ENCODE results near the gene KHDC4.

Gene KHDC4

GRCh38 chr1:155934097-155934935 lies at the start of gene KHDC4:
Gene KHDC4, minus strand, starts transcription at chr1:155934413. Its CDS starts 40 bp downstream, at chr1:155934373.
- DNase-seq (ENCODE audit: low read depth in 3 of 3, low spot score in 1 of 3) = peak; percentile 77 to 89 (median 86)

- DNase-seq (ENCODE audit: low read depth in 3 of 3, low spot score in 1 of 3) = no peak
These were observed 49.2 kb upstream of the KHDC4 start for GRCh38 chr1:155983191-155984024.

DNA sequence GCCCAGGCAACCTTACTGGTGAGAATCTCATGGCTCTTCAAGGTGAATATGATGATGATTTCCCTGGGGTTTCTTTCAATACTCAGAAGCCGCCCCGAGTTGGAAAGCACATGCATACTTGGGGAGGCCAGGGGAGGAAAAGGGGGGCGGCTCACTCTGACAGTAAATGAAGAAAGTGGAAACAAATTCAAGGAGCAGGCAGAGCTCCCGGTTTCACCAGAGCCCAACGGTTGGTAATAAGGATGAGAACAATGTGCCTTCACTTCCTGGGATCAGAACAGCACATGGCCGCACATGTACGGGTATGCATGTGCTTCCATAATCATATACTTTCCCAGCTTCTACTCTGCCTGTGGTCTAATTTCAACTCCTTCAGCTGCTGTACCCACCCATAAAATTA lies 47.9 kb upstream of the KHDC4 start:
- DNase-seq (ENCODE audit: low read depth in 3 of 3, low spot score in 1 of 3) = no peak

- DNase-seq (ENCODE audit: low read depth in 3 of 3, low spot score in 1 of 3) = no peak
These were observed 47.3 kb upstream of the KHDC4 start for GRCh38 chr1:155981266-155982088.

DNA sequence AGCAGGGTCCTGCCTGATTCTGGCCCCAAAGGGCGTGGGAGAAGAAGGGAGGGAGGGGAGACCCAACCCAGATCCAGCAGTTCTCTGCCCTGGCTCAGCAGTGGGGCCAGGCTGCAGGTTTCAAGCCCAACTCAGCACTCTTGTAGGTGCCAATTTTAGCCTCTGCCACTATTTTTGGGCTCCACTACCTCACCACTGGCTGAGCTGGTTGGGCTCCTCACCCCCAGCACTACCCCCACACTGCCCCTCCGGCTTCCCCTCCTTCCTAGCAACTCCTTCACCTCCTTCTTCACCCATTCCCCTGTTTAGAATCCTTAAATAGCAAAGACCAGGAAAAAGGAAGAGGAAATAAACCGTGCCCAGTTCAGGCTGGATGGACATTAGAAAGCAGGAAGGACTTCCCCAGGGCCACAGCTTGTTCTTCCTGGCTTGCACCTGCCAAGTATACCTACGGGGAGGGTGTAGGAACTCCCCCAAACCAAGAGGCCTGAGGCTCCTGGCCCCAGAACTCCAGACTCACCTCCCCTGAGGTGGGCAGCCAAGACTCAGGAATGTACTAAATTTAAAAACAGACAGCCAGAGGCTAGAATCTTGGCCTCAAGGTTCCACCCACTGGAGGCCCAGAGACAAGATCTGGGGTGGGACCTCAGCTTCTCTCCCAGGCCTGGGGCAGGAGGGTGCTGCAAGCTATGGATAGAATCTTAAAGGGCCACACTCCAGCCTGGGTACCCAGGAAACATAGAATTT lies 45.6 kb upstream of the KHDC4 start:
- no peak for DNase-seq (ENCODE audit: low read depth in 3 of 3, low spot score in 1 of 3)

DNA sequence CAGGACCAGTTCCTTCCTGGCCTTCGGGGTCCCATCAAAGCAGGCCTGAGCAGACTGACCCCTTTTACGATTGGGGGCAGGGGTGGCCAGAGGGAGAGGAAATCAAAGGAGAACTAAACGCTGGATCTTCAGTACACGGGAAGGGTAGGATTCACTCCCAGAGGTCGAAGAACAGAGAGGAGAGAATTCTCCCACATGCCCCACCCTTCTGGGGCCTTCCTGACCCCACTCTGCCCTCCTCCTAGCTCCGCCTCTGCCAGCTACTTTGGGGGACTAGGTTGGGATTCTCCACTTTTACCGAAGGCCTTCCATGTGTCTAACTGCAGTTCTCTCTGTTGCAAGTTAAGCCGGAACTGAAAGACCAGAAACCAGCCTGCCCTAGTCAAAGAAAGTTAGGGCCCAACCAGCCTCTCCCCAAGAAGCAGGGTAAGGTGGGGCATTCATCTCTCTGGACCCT lies 44.8 kb upstream of the KHDC4 start:
- no peak for DNase-seq (ENCODE audit: low read depth in 3 of 3, low spot score in 1 of 3)

- DNase-seq (ENCODE audit: low read depth in 3 of 3, low spot score in 1 of 3) = peak; percentile 62 to 73 (median 63)
These were observed 44.2 kb upstream of the KHDC4 start, which contains the start of gene ARHGEF2 for GRCh38 chr1:155978325-155978972. Gene ARHGEF2, minus strand, starts transcription at chr1:155978547. Its CDS starts 120 bp downstream, at chr1:155978427.

- DNase-seq (ENCODE audit: low read depth in 3 of 3, low spot score in 1 of 3) = peak; percentile 38 to 52 (median 41)
These were observed 43.6 kb upstream of the KHDC4 start for GRCh38 chr1:155977690-155978324.

GRCh38 chr1:155976913-155977689 lies 42.9 kb upstream of the KHDC4 start:
- no peak for DNase-seq (ENCODE audit: low read depth in 3 of 3, low spot score in 1 of 3)

DNA sequence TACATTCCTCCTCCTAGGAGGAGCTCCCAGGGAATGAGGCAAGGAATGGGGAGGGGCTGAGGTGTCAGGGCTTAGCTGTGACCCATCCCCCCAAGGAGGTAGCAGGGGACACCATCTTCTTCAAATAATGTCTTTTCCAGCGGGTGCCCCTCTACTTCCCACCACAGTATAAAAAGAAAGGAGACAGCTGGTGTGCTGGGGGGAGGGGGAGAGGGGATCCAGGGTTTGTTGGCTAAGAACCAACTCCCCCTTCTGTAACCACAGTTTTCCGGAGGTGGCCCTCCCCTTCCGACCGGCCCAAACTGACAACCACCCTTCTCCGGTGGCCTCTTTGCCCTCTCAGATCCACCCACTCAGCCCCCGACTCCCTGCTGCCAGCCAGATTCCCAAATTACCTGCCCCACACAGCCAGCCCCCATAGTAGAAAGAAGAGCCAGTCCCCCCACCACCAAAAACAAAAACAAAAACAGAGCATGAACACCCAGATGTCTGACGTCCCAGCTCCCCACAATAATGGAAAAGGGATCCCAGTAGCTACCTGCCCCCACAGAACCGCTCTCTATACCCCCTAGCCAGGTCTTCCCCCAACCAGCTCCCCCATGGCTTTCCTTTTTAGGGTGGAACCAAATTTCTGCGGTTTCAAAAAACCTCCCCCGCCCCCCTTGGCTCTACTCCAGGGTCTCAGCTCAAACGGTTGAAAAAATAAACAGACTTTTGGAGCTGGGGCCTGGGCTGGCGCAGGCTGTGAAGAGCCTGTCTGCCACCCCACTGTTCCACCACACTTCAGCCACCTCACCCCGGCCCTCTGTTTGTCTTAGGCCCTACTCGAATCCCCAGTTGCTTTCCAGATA lies 42.1 kb upstream of the KHDC4 start:
- DNase-seq (ENCODE audit: low read depth in 3 of 3, low spot score in 1 of 3) = peak; percentile 39 to 48 (median 40)

DNA sequence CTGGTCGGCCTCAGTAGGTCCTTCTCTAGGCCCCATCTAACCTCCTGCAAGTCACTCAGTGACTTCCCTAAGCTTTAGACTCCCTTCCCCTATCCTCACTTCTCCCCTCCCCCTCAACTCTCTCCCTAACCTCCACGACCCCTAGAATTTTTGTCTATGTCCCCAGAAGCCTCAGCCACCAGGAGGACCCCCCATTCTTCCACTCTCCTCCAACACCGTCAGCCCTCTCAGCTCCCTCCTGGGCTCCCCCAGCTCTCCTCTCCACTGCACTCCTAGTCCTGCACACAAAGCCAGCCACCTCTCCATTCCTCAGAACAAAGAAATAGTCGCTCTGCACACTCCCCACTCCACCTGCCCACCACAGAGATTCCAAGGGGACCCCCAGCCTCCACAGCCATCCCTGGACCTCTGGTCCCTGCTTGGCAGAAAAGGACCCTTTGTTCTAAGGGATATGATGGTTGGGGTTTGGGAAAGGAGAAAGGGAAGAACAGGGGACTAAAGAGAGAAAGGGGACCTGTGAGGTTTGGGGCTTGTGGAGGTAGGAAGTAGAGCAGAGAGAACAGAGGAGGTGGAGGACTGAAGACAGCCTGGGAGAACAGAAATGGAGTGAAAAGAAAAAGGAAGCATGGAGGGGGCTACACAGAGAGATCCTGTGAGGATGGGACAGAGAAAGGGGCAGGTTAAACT lies 41.3 kb upstream of the KHDC4 start:
- DNase-seq (ENCODE audit: low read depth in 3 of 3, low spot score in 1 of 3) = no peak

- DNase-seq (ENCODE audit: low read depth in 3 of 3, low spot score in 1 of 3) = no peak
These were observed 40.2 kb upstream of the KHDC4 start for GRCh38 chr1:155974208-155975115.

DNA sequence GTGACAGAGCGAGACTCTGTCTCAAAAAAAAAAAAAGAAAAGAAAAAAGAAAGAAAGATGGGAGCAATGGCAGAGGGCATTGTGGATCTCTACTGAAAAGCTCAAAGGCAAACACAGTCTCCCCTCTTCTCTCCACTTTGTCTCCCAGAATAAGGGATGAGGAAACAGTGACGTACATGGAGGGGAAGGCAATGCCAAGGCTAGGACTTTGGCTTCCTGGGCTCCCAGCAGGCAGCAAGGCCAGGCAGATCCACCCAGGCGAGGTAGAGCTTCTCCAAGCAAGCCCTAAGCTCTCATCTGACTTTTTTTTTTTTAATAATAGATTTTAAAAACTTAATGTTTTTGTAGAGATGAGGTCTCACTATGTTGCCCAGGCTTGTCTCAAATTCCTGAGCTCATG lies 39.5 kb upstream of the KHDC4 start:
- no peak for DNase-seq (ENCODE audit: low read depth in 3 of 3, low spot score in 1 of 3)

DNA sequence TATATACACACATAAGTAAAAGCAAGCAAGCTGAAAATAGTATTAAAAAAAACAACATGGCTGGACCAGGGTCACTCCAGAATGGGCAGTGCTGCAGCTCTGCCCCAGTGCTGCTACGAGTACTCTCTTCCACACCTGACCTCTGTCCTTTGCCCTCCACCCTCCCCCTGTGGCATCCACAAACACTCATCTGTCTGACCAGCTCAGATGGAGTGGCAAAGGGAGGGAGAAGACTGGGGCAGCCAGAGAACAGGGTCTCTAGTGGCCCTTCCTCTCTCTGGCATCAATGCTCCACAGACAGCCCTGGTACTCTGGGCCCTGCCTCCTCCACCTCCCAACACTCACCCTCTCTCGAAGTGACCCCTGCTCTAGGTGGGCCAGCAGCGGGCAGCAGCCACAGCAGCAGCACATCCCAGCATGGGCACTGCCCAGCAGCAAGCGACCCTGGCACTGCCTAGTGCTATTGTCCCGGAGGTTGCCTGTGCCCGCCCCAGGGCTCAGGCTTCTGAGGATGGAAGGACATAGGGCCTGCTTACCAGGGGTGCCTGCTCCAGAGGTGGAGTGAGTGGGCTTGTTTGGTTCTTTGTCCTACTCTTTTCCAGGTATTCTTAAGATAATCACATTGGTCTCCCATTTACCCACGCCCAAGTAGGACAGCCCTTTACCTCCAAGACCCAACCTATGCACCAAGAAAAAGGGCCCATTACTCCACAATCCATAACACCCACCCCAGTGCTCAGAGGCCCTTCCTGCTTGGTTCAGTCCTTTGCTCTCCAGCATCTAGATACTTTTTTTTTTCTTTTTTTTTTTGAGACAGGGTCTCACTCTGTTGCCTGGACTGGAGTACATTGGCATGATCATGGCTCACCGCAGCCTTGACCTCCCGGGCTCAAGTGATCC lies 37.9 kb upstream of the KHDC4 start:
- DNase-seq (ENCODE audit: low read depth in 3 of 3, low spot score in 1 of 3) = no peak

Data from stimulated activated CD4-positive, alpha-beta T cell treated with anti-CD3 and anti-CD28 coated beads, TNF-alpha, amount 100 ng/mL, for 1 hour (primary cell).